H9 (cell line): ENCODE measurements around the gene ZNF513. TPM values are rescaled to one million over a fixed set of nuclear protein-coding genes. Genes with fewer than 3 reads are reported as not detected.

ENCODE experiments used
- DNase-seq: peaks from one replicate; pipeline ENCODE4 v3.0.0-alpha.2; 2017
- H2AFZ ChIP-seq: one replicate; pipeline ENCODE4 v1.6.1; 2013; ENCODE audit warnings: mild to moderate bottlenecking, low read length, control low read depth, moderate library complexity
- H2AK5ac ChIP-seq: 2 replicates; pipeline ENCODE4 v1.6.1; 2013; ENCODE audit warnings: low read length, control low read depth, mixed read lengths; ENCODE audit not compliant: insufficient read length
- H2BK120ac ChIP-seq: one replicate; pipeline ENCODE4 v1.6.1; 2013; ENCODE audit warnings: low read depth, mild to moderate bottlenecking, low read length, control low read depth, inconsistent platforms; ENCODE audit not compliant: poor library complexity, severe bottlenecking
- H2BK12ac ChIP-seq: 2 replicates; pipeline ENCODE4 v1.6.1; 2013; ENCODE audit warnings: low read length, control low read depth, mixed read lengths, low read depth; ENCODE audit not compliant: insufficient read length
- H2BK15ac ChIP-seq: 2 replicates; pipeline ENCODE4 v1.6.1; 2013; ENCODE audit warnings: low read depth, low read length, control low read depth
- H2BK20ac ChIP-seq: one replicate; pipeline ENCODE4 v1.6.1; 2013; ENCODE audit warnings: low read depth, mild to moderate bottlenecking, low read length, control low read depth, inconsistent platforms; ENCODE audit not compliant: poor library complexity, severe bottlenecking
- H2BK5ac ChIP-seq: 2 replicates; pipeline ENCODE4 v1.6.1; 2013; ENCODE audit warnings: low read length, control low read depth, mixed read lengths; ENCODE audit not compliant: insufficient read length
- H3K14ac ChIP-seq: 2 replicates; pipeline ENCODE4 v1.6.1; 2013; ENCODE audit warnings: low read length, control low read depth; ENCODE audit not compliant: insufficient read depth
- H3K18ac ChIP-seq: 2 replicates; pipeline ENCODE4 v1.6.1; 2013; ENCODE audit warnings: low read depth, mild to moderate bottlenecking, mixed read lengths, low read length, control low read depth; ENCODE audit not compliant: insufficient read length
- H3K23ac ChIP-seq: 2 replicates; pipeline ENCODE4 v1.6.1; 2013; ENCODE audit warnings: low read length, control low read depth, mixed read lengths, low read depth; ENCODE audit not compliant: insufficient read length
- H3K23me2 ChIP-seq: 2 replicates; pipeline ENCODE4 v1.6.1; 2013; ENCODE audit warnings: low read depth, mild to moderate bottlenecking, mixed read lengths, low read length, control low read depth; ENCODE audit not compliant: insufficient read length, poor library complexity, severe bottlenecking
- H3K27ac ChIP-seq: 2 replicates; pipeline ENCODE4 v1.5.1; 2013; ENCODE audit warnings: low read length, control low read depth, mixed read lengths, low read depth; ENCODE audit not compliant: insufficient read length
- H3K27me3 ChIP-seq: 2 replicates; pipeline ENCODE4 v1.6.1; 2013; ENCODE audit warnings: low read length, control low read depth, inconsistent platforms; ENCODE audit not compliant: insufficient read depth
- H3K4ac ChIP-seq: 2 replicates; pipeline ENCODE4 v1.6.1; 2013; ENCODE audit warnings: low read depth, mild to moderate bottlenecking, control low read depth, inconsistent platforms, low read length, moderate library complexity
- H3K4me1 ChIP-seq: 2 replicates; pipeline ENCODE4 v1.6.1; 2013; ENCODE audit warnings: low read length, control low read depth, inconsistent platforms; ENCODE audit not compliant: insufficient read depth
- H3K4me2 ChIP-seq: 2 replicates; pipeline ENCODE4 v1.6.1; 2013; ENCODE audit warnings: low read length, control low read depth, mixed read lengths; ENCODE audit not compliant: insufficient read length, insufficient read depth
- H3K56ac ChIP-seq: 2 replicates; pipeline ENCODE4 v1.6.1; 2013; ENCODE audit warnings: low read depth, mild to moderate bottlenecking, mixed read lengths, low read length, control low read depth; ENCODE audit not compliant: insufficient read length
- H3K79me1 ChIP-seq: 2 replicates; pipeline ENCODE4 v1.6.1; 2013; ENCODE audit warnings: low read depth, mild to moderate bottlenecking, moderate library complexity, low read length, control low read depth, inconsistent platforms; ENCODE audit not compliant: insufficient read depth, poor library complexity, severe bottlenecking
- H3K79me2 ChIP-seq: 2 replicates; pipeline ENCODE4 v1.6.1; 2013; ENCODE audit warnings: low read length, control low read depth, inconsistent platforms; ENCODE audit not compliant: insufficient read depth
- H3K9ac ChIP-seq: 2 replicates; pipeline ENCODE4 v1.6.1; 2013; ENCODE audit warnings: low read length, control low read depth, mixed read lengths; ENCODE audit not compliant: insufficient read length; ENCODE audit errors: extremely low read depth
- H3K9me3 ChIP-seq: one replicate; pipeline ENCODE4 v1.6.1; 2013; ENCODE audit warnings: low read depth, low read length, inconsistent platforms; ENCODE audit not compliant: control insufficient read depth
- H3T11ph ChIP-seq: one replicate; pipeline ENCODE4 v1.6.1; 2013; ENCODE audit warnings: mild to moderate bottlenecking, low read length, control low read depth, inconsistent platforms
- H4K20me1 ChIP-seq: one replicate; pipeline ENCODE4 v1.6.1; 2013; ENCODE audit not compliant: control insufficient read depth, insufficient read length, insufficient read depth
- H4K5ac ChIP-seq: 2 replicates; pipeline ENCODE4 v1.6.1; 2013; ENCODE audit warnings: low read depth, mild to moderate bottlenecking, mixed read lengths, low read length, control low read depth; ENCODE audit not compliant: insufficient read length
- H4K8ac ChIP-seq: replicated peaks from 2 replicates; pipeline ENCODE4 v1.6.1; 2013; ENCODE audit warnings: low read length, control low read depth, mixed read lengths, low read depth; ENCODE audit not compliant: insufficient read length
- H4K91ac ChIP-seq: 2 replicates; pipeline ENCODE4 v1.6.1; 2013; ENCODE audit warnings: low read depth, mild to moderate bottlenecking, moderate library complexity, mixed read lengths, low read length, control low read depth; ENCODE audit not compliant: insufficient read length
- H3K27ac Mint-ChIP-seq, 3 experiments: 2 replicates in 2 of 3; 3 replicates in 1 of 3; pipeline ENCODE4 v1.8.0; 2020 to 2021; ENCODE audit warnings: mixed read lengths in 3 of 3, mild to moderate bottlenecking in 1 of 3, moderate library complexity in 1 of 3
- H3K27me3 Mint-ChIP-seq: 2 replicates; pipeline ENCODE4 v1.8.0; 2021; ENCODE audit warnings: low read depth, mild to moderate bottlenecking, moderate library complexity, mixed read lengths
- H3K36me3 Mint-ChIP-seq, 3 experiments: 2 replicates in 2 of 3; 3 replicates in 1 of 3; pipeline ENCODE4 v1.8.0; 2020 to 2021; ENCODE audit warnings: low read depth in 3 of 3, mixed read lengths in 3 of 3; ENCODE audit not compliant: insufficient read depth in 1 of 3
- H3K4me1 Mint-ChIP-seq, 2 experiments: 2 replicates each; pipeline ENCODE4 v1.8.0; 2020; ENCODE audit warnings: mixed read lengths in 2 of 2
- H3K4me3 Mint-ChIP-seq, 2 experiments: 2 replicates in 1 of 2; 3 replicates in 1 of 2; pipeline ENCODE4 v1.8.0; 2020 to 2021; ENCODE audit warnings: mild to moderate bottlenecking in 2 of 2, mixed read lengths in 2 of 2, moderate library complexity in 1 of 2
- H3K9me3 Mint-ChIP-seq, 2 experiments: 2 replicates in 1 of 2; 3 replicates in 1 of 2; pipeline ENCODE4 v1.8.0; 2020; ENCODE audit warnings: mild to moderate bottlenecking in 2 of 2, mixed read lengths in 2 of 2, moderate library complexity in 1 of 2
- WGBS: extraction: QIAGEN DNeasy Blood & Tissue Kit; methylation state at CpG from one replicate; pipeline ENCODE4 v1.1.7; 2013; ENCODE audit warnings: missing lambda C conversion rate, low lambda C conversion rate, mixed read lengths; ENCODE audit not compliant: insufficient read length; ENCODE audit errors: extremely low coverage; 5-methylcytosine and 5-hydroxymethylcytosine counted together
- total RNA-seq: library from RNA; stranded (reverse); gene quantifications from 2 replicates; pipeline ENCODE4 v1.2.1, GENCODE V29; 2021
- TF ChIP-seq, protein P1 (sequence below): fragments of 200-600 bp; sonication (generic); conservative IDR thresholded peaks from 3 replicates; pipeline ENCODE4 v1.8.0; 2021; ENCODE audit warnings: antibody characterized with exemption, mild to moderate bottlenecking

ZNF513 gene
- total RNA-seq, 1 experiment from 2014 or later, result 26.5 TPM

DNA sequence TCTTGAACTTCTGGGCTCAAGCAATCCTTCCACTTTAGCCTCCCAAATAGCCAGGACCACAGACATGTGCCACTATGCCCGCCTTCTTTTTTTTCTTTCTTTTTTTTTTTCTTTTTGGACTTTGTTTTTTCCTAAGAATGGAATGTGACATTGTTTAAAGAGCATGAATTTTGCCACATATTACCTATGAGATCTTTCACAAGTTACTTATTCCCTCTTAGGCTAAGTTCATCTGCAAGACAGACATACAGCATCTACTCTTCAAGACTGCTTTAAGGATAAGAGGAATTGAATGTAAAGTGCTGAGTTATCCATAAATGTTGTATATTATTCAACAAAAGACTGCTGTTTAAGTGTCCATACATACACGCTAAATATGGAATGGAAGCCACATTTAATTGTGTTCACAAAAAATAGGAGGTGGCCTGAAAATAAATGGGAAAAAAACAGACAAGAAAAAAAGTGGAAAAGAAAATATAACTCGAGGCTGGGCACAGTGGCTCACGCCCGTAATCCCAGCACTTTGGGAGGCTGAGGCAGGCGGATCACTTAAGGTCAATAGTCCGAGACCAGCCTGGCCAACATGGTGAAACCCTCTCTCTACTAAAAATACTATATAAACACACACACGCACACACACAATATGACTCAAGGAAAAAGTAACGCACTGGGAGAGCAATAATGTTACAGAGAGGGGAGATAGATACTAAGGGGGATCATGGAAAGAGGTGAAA lies 32.1 kb upstream of the ZNF513 start:
- H3K14ac ChIP-seq, result no peak overlapping the region
- no peak overlapping the region for H2AFZ ChIP-seq
- Mint-ChIP-seq H3K9me3 (peaks cover 4 to 11% of the 10 kb centered on the region in 2 experiments; a peak in 2 of 5 replicates), H3K4me1 (peaks cover 10 to 13% of the 10 kb centered on the region in 2 experiments), H3K27me3 (no peaks in the 10 kb centered on the region; the same call in 1 of the 2 replicates), H3K27ac (no peak overlapping the region), H3K4me3 (no peak overlapping the region), H3K36me3 (peaks cover under 1 to 7% (median 2%) of the 10 kb centered on the region in 3 experiments; a peak in 6 of 7 replicates)
- no peak overlapping the region for H2BK120ac ChIP-seq
- no peak overlapping the region for H3K23ac ChIP-seq
- H2BK20ac ChIP-seq, result no peak overlapping the region
- no peak overlapping the region for H2BK5ac ChIP-seq
- H3K27me3 ChIP-seq, result no peaks in the 10 kb centered on the region
- DNase-seq, result no peak
- no peak overlapping the region for H3K18ac ChIP-seq
- H3K79me2 ChIP-seq, result peaks cover 8% of the 10 kb centered on the region; the same call in 1 of the 2 replicates
- H3K9me3 ChIP-seq, result no peaks in the 10 kb centered on the region
- H4K91ac ChIP-seq, result no peak overlapping the region
- no peak overlapping the region for H2BK15ac ChIP-seq
- peaks cover 9% of the 10 kb centered on the region for H3K23me2 ChIP-seq
- no CpG with 5 or more reads among the region's 9 CpGs for WGBS
- H3K79me1 ChIP-seq, result peaks cover 2% of the 10 kb centered on the region
- H3K9ac ChIP-seq, result no peak overlapping the region
- no peak overlapping the region for H2BK12ac ChIP-seq
- H4K8ac ChIP-seq, result no peak overlapping the region
- H3K4me1 ChIP-seq, result no peaks in the 10 kb centered on the region
- no peak overlapping the region for H3K4me2 ChIP-seq
- H3K27ac ChIP-seq, result no peak overlapping the region
- no peaks in the 10 kb centered on the region for H4K20me1 ChIP-seq
- H3K4ac ChIP-seq, result no peak overlapping the region
- TF ChIP-seq, protein P1, sequence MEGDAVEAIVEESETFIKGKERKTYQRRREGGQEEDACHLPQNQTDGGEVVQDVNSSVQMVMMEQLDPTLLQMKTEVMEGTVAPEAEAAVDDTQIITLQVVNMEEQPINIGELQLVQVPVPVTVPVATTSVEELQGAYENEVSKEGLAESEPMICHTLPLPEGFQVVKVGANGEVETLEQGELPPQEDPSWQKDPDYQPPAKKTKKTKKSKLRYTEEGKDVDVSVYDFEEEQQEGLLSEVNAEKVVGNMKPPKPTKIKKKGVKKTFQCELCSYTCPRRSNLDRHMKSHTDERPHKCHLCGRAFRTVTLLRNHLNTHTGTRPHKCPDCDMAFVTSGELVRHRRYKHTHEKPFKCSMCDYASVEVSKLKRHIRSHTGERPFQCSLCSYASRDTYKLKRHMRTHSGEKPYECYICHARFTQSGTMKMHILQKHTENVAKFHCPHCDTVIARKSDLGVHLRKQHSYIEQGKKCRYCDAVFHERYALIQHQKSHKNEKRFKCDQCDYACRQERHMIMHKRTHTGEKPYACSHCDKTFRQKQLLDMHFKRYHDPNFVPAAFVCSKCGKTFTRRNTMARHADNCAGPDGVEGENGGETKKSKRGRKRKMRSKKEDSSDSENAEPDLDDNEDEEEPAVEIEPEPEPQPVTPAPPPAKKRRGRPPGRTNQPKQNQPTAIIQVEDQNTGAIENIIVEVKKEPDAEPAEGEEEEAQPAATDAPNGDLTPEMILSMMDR, result no peak
- H3T11ph ChIP-seq, result no peak overlapping the region
- no peak overlapping the region for H2AK5ac ChIP-seq
- no peak overlapping the region for H4K5ac ChIP-seq
- H3K56ac ChIP-seq, result no peak overlapping the region
